Anterior cingulate cortex (tissue), 58 donors: ENCODE results near the gene RNF145.

ENCODE experiments used
- DNase-seq, 58 donors: peaks; one replicate each; lab custom pipeline; 2025; lab: John Stamatoyannopoulos, UW

RNF145 gene

DNA sequence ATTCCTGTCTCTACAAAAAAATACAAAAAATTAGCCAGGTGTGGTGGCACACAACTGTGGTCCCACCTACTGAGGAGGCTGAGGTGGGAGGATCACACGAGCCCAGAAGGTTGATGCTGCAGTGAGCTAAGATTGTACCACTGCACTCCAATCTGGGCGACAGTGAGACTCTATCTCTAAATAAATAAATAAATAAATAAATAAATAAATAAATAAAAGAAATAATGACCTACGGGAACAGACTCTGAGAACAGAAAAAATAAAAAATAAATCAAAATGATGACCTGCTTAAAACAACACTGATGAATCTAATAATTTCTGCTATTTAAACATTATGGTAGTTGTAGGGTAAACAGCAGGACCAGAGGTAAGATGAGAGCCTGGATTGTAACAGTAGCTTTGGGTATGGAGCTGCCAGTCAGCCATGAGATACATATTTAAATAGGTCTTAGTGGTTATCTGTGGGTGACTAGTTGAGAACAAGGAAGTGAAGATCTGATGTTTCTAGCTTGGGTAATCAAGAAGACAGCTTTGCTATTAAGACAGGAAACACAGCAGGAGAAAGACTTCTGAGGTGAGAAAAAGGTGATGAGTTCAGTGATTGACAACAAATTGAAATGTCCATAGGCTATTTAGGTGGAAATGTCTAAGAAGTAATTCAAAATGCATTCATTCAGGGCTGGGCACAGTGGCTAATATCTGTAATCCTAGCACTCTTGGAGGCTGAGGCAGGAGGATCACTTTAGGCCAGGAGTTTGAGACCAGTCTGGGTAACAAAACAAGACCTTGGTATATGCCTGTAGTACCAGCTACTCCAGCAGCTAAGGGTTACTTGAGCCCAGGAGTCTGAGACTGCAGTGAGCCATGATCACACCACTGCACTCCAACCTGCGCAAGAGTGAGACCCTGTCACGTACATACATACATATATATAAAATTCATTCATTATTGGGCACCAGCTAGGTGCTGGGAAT lies 11.0 kb downstream of the RNF145 start:
- no peak for DNase-seq

DNA sequence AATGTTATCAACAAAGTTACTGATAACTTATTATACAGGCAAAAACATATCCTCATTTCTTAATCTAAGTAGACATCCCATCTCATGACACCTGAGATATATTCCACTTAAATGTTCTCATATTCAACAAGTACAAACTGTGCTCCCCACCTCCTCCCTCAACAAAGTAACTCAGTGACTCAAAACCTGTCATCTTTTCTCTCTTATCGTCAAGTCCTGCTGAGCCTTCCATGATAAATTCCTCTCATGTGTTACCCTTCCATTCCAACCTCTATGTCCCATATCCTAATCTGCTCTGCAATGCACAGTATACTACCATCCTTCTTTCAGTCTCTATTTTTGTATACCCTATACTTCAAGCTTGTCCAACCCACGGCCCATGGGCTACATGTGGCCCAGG lies 13.6 kb downstream of the RNF145 start:
- DNase-seq, result no peak

DNA sequence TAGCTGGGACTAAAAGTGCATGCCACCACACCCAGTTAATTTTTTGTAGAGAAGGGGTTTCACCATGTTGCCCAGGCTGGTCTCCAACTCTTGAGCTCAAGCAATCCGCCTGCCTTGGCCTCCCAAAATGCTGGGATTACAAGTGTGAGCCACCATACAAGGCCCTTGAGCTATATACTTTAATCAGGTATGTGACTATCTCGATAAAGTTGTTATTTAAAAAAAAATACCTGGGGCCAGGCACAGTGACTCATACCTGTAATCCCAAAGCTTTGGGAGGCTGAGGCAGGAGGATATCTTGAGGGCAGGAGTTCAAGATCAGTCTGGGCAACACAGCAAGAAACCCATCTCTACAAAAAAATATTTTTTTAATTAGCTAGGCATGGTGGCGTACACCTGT lies 19.2 kb downstream of the RNF145 start:
- DNase-seq, result no peak

DNA sequence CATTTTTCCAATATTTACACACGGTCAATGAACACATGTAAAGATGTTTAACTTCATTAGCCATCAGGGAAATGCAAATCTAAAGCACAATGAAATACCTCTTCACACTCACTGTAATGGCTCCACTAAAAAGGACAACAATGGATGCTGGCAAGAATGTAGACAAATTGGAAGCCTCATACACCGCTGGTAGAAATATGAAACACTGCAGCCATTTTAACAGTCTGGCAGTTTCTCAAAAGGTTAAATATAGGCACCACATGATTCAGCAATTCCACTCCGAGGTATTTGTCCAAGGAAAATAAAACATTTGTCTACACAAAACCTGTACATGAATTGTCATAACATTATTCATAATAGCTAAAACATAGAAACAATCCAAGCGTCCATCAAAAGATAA lies 20.0 kb downstream of the RNF145 start:
- no peak for DNase-seq

DNA sequence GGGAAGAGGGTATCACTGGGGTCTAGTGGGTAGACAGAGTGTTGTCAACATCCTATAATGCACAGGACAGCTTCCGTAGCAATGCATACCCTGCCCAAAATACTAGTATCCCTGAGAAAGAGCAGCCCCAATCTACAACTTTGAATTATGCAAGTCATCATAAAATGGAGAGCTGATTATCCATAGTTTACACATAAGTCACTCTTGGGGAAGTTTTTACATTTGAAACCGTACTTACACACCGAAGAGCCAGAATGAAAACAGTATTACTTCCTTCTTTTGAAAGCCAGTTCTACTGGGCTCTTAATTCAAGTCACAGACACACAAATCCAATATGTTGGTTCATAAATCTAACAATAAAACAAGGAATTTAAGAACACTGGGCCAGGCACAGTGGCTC lies 21.6 kb downstream of the RNF145 start:
- no peak for DNase-seq

DNA sequence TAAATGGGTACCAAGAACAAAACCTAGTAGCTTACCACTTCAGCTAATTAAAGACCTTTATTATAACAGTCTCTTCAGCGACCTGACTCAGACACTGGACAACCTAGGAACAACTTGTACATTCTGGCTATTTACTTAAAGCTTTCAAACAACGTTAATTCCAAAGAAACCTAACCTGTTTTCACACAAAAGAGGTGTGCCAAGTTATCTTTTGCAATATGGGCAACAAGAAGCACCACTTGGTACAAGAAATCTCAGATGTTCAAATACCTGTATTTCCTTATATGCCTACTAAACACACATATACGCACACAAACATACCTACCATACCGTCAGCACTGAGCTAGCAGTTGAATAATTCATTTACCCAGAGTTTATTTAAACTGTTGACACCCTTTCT lies 23.0 kb downstream of the RNF145 start:
- DNase-seq, result no peak

DNA sequence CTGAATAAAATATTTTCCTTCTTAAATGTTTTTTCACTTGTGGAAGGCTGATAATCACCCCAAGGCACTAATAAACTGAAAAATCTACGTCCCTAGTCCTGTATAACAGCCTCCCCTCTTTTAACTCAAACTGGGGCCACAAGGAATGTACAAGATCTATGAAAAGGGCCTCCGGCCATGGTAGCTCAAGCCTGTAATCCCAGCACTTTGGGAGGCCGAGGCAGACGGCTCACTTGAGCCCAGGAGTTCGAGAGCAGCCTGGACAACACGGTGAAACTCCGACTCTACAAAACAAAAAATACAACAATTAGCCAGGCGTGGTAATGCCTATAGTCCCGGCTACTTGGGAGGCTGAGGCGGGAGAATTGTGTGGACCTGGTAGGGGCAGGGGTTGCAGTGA lies 23.6 kb downstream of the RNF145 start:
- DNase-seq, result no peak

DNA sequence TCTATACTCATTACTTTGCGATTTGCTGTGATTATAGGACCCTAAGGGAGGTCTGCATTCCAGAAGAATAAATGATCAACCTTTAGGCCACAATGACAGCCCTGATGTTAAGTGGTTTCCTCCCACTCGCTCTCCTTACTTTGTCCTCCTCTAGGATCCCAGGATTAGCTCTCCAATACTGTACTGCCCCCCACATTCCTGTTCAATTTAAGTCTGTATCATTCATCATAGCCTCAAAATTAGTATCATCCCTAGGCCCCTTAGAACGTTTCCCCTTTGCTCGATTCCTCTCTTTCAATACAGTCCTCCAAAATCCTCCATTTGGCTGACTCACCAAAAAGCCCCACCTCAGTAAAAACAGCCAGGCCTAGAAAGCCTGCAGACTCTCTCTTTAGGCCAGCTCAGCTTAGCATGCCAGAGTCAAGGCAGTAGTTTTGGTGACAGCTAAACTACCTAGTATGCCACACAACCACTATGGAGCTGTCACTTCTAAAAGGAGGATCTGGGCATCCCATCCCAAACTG lies 24.4 kb downstream of the RNF145 start:
- no peak for DNase-seq

DNA sequence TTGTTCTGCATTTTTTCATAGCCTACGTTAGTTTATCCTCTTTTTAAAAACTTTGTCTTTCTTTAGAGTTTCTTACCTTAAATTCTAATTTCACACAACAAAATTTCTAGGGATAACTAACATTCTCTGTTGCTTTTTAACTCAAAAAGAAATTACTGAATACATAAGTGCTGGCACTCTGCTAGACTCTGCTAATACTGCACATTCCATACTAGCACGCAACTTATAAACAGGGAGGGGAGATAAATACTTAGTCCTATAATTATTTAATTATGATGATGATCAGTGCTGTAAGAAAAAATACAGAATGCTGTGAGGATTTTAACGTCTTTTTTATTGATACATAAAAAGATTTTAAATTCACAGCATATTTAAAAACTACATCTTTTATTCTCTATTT lies 25.1 kb downstream of the RNF145 start:
- no peak for DNase-seq

DNA sequence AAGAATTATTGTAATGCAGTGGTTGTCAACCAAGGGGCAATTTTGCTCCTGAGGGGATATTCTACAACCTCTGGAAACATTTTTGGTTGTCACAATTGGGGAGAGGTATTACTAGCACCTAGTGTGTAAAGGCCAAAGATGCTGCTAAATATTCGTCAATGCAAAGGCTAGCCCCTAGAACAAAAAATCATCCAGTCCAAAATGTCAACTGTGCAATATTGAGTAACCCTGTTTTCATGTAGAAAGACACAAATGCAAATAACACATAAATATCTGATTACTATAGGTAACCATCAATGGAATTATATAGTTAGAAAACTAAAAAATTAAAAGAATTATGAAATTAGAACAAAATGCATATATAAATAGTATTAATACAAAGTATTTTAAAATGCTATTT lies 26.1 kb downstream of the RNF145 start:
- no peak for DNase-seq

DNA sequence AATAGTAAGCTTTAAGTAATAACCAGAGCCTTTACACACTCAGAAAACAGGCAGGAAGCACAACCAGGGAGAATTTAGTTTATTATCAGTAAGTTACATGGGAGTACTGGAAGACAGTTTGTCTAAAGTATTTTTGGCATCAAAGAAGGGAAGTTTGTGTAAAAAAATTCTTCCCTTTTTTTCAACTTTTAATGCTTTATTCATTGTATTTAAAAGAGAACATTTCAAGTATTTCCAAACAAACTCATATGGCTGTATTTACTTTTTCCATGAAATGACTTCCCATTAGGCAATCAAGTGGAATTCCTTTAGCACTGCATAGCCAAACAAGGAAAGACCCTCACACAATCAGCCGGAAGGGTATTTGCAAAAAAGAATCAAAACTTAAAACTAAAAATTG lies 26.7 kb downstream of the RNF145 start:
- no peak for DNase-seq

DNA sequence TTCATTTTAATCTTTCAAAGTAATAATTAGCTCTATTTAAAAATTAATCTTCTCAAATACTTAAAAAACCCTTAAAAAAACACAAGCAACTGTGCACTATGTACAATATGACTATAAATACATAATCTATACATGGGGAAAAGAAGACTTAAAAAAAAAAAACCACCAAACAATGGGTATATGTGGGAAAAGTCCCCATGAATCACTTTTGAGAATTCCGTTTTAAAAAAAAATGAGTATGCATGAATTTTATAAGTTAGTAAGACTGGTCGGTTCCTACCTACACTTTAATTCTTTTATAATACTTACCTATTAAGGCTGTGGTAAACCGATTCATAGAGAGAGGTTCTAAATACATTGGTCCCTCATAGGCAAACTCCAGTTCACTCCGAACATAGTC lies 27.7 kb downstream of the RNF145 start:
- no peak for DNase-seq

DNA sequence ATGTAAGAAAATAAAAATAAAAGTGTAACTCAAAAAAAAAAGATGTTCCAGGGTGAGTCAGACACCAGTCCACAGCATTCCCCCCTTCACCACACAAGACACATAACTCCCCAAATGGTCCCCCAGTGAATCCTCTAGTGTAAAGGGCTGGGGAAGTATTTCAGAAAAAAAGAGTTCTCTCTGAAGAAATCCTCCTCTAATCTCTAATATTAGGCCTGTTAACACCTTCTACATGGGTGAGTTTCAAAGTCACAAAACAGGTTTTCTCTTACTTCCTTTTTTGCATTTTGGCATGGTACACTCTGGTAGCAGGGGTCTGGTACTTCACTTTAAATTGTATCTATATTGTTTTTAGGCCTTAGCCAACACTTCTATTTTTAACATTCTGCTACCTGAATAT lies 28.2 kb downstream of the RNF145 start:
- no peak for DNase-seq

DNA sequence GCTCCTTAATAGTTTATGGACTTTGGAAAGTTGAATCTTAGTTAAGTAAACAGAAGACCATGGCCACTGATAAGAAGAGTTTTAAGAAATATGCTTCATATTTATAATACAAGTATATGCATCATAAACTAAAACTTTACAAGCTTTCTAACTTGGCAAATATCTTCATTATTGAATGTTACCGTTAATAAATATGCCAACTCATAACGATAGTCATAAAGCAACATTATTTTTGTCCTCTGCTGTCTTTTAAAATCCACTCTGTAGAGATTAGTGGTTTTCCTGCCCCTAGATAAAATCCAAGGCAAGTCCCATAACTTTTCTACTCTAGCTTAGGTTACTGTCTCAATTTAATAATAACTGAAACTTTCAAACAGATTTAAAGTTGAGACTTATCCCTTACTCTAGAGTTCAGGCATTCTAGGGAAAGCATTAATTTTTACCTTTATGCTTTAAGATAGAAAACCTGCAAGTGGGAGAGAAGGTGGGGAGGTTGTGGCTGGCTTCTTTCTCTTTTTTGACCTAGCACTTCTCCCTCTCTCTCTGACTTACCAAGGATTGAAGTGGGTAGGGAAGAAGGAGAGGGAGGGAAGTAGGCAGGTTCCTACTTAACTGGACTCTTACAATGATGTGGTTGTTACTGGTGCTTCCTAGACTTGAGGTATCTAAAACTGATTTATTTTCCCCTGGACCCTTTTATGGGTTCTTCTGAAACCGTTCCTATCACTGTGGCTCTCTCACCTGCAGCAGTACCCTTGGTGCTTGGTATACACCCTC lies 29.6 kb downstream of the RNF145 start:
- DNase-seq, result no peak

DNA sequence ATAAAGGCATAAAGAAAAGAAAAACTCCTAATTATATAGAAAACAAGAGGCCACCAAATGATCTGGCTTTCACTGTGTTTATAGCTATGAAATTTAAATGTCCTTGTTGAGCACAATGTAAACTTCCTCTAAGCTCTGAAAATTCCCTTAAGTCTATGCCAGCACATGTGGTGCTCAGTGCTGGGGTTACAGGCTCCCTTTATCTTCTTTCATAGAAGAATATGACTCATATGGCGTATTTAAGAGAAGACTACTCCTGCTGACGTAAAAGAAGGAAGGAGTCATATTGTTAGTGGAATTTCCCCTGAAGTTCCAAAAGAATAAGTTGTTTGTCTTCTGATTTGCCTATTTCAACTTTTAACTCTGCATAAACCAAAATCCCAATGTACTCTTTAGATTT lies 30.4 kb downstream of the RNF145 start:
- no peak for DNase-seq

DNA sequence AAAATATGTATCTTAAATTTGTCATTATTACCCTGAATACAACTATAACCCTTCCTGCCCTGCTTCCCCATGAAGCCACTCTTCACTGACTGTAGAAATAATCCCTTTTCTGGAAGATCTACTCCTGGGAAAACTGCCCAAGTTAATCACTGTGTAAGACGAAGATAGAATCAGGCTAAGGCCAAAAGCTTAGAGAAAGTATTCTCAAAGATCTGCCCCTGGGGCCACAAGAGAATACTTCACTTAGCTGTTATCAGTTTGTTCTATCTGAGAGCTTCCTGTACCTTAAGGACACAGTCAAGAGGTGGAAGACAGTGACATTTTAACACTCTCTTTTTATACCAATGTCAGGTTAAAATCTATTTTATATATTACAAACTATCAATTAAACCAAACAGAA lies 33.8 kb downstream of the RNF145 start:
- DNase-seq, result no peak

DNA sequence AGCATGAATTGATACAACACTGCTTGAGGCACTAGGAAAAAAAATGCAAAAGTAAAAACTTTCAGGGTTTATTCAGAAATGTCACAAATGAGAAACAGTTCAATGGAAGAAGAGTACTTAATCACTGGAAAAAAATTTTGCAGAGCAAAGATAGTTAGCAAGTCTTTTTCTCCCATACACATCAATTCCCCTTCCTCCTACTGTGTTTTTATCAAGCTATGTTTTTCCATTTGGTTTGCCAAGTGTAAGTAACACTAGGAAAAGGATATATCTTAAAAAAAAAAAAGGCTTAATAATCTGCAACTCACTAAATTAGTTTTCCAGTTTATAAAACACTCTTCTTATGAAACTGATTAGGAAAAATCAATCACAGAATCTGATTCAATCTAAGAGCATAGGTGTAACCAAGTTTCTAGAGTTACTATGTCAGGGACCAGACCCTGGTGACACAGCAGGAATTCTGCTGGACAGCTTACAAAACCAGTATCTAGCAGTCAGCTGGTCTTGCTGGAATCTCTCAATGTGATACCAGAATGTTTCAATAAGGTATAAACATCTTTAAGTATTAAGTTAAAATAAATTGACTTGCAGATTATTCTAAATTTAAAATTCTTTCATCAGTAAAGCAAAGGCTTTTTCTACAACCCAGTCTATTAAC lies 34.7 kb downstream of the RNF145 start:
- no peak for DNase-seq

DNA sequence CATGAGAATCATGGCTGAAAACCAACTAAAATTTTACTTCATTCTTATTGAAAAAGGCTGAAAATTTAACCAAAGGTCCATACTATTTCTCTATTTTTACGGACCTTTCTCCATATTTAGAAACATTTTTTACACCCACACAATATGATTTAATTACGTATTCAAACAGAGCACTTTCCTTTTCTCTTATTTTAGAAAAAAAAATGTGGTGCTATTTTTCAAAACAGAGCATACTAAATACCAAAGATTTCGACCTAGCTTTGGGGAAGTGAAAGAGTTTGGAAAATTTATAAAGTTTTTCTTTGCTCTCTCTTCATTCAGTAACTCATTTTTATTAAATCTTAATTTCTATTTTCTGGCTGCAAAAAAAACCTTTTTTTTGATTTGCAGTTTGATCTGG lies 38.1 kb downstream of the RNF145 start:
- DNase-seq, result no peak

DNA sequence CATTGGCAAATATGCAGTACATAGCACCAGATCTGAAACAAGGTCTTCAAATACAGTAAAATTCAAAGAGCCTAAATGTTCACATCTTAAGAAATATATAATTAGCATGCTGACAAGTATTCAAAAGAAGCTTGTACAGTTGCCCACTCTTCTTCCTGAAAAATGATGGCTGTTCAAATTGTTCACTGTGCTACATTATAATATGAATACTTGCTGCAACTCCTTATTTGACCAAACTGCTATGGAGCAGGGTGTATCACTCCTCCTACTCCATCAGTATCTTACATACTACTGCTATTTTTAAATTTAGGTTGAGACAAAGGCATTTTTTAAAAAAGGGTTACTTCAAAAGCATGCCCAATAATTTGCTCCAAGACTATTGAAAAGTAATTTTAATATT lies 39.3 kb downstream of the RNF145 start:
- DNase-seq, result no peak

DNA sequence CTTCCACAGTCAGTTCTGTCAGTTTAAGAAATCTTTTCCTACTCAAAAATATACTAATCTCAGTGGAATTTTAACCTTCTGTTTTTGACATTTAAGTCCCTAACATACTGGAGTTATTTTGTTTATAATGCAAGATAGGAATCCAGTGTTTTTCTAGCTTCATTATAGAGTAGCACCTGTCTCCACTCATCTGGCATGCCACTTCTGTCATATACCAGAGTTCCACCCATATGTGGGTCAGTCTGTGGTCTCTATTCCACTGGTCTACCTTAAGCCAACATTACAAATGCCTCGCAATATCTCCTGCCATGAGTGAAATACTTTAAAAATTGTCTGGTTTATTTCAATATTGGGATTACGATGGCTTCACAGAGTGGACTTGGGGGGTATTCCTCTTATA lies 42.9 kb downstream of the RNF145 start:
- DNase-seq, result no peak

DNA sequence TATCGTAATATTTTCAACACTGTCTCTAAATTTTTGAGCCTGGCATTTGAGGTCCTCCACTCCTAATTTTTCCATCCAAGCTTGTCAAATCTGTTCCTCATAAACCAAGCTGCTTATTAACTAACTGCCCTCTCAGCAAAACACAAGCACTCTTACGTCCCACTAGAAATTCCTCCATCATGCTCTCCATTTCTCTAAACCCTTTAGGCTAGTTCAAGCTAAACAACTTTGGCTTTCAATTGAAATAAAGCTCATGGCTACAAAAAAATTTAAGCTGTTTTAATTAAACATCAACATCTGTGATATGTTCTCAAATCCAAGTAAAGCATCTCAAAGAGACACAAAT lies 45.7 kb downstream of the RNF145 start:
- no peak for DNase-seq
